Mesothelial cell of epicardium (in vitro differentiated cells): Measurements from ENCODE around the gene L3MBTL3. TPM values are rescaled to one million over a fixed set of nuclear protein-coding genes. Genes with fewer than 3 reads are reported as not detected.

Experiments
- DNase-seq, 2 experiments: peaks; one replicate each; pipeline ENCODE4 v3.0.0; 2021; ENCODE audit warnings: low spot score in 2 of 2; ENCODE audit not compliant: unreplicated experiment in 2 of 2
- H3K27ac Mint-ChIP-seq: 2 replicates; pipeline ENCODE4 v1.8.0; 2021; ENCODE audit warnings: mixed read lengths
- H3K27me3 Mint-ChIP-seq: 2 replicates; pipeline ENCODE4 v1.8.0; 2021; ENCODE audit warnings: low read depth, mixed read lengths
- H3K36me3 Mint-ChIP-seq: 2 replicates; pipeline ENCODE4 v1.8.0; 2021; ENCODE audit warnings: mixed read lengths
- H3K4me1 Mint-ChIP-seq: 2 replicates; pipeline ENCODE4 v1.8.0; 2021; ENCODE audit warnings: mixed read lengths
- H3K4me3 Mint-ChIP-seq: 2 replicates; pipeline ENCODE4 v1.8.0; 2021; ENCODE audit warnings: mild to moderate bottlenecking, moderate library complexity, mixed read lengths
- H3K9me3 Mint-ChIP-seq: 2 replicates; pipeline ENCODE4 v1.8.0; 2021; ENCODE audit warnings: mixed read lengths
- CTCF ChIP-seq: fragments of 200-600 bp; sonication (generic); IDR thresholded peaks from one replicate; pipeline ENCODE4 v1.5.0; 2021; ENCODE audit warnings: antibody characterized with exemption; ENCODE audit not compliant: unreplicated experiment
- total RNA-seq: library from RNA; stranded (reverse); gene quantifications from 3 replicates; pipeline ENCODE4 v1.2.1, GENCODE V29; 2021

L3MBTL3 gene
- total RNA-seq, 1 donor from 2014 or later = 35.8 TPM

- TF ChIP-seq CTCF = no peak
- Mint-ChIP-seq H3K9me3 (no peaks in the 10 kb centered on the region), H3K4me3 (no peak overlapping the region), H3K4me1 (peaks cover 10% of the 10 kb centered on the region), H3K27me3 (no peaks in the 10 kb centered on the region), H3K27ac (no peak overlapping the region), H3K36me3 (peaks cover 36% of the 10 kb centered on the region)
- no peak for DNase-seq
Observed at GRCh38 chr6:130047088-130047995, 29.0 kb downstream of the L3MBTL3 start.

GRCh38 chr6:130050230-130050629, 31.8 kb downstream of the L3MBTL3 start:
- Mint-ChIP-seq H3K27ac (no peak overlapping the region), H3K9me3 (no peaks in the 10 kb centered on the region), H3K4me3 (no peak overlapping the region)

GRCh38 chr6:130054725-130055124, 36.3 kb downstream of the L3MBTL3 start:
- no peak overlapping the region for H3K27ac Mint-ChIP-seq
- H3K27me3 Mint-ChIP-seq = no peaks in the 10 kb centered on the region
- no peaks in the 10 kb centered on the region for H3K4me1 Mint-ChIP-seq
- no peak for DNase-seq
- H3K9me3 Mint-ChIP-seq = no peaks in the 10 kb centered on the region
- no peak for TF ChIP-seq CTCF
- no peak overlapping the region for H3K4me3 Mint-ChIP-seq
- peaks cover 68% of the 10 kb centered on the region for H3K36me3 Mint-ChIP-seq

More at GRCh38 chr6:130050230-130050629, 31.8 kb downstream of the L3MBTL3 start:
- peaks cover 47% of the 10 kb centered on the region for H3K36me3 Mint-ChIP-seq
- no peaks in the 10 kb centered on the region for H3K27me3 Mint-ChIP-seq
- DNase-seq = no peak
- TF ChIP-seq CTCF = no peak
- H3K4me1 Mint-ChIP-seq = peaks cover 10% of the 10 kb centered on the region

DNA sequence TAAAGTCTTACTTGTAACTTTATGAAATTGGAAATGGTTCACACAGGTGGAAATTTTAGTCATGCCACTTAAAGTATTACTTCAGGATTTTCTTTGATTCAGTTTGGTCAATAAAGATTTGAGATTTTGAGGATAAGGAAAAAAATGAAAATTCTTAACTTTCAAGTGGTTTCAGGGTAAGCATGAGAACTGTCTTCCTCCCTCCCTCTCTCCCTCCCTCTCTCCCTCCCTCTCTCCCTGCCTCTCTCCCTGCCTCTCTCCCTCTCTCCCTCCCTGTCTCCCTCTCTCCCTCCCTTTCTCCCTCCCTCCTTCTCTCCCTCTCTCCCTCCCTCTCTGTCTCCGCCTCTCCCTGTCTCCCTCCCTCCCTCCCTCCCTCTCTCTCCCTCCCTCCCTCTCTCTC, 36.9 kb downstream of the L3MBTL3 start:
- no peak overlapping the region for H3K27ac Mint-ChIP-seq
- no peaks in the 10 kb centered on the region for H3K4me1 Mint-ChIP-seq
- no peak for DNase-seq
- H3K4me3 Mint-ChIP-seq = no peak overlapping the region
- no peaks in the 10 kb centered on the region for H3K9me3 Mint-ChIP-seq
- H3K27me3 Mint-ChIP-seq = no peaks in the 10 kb centered on the region
- peaks cover 64% of the 10 kb centered on the region for H3K36me3 Mint-ChIP-seq
- no peak for TF ChIP-seq CTCF

DNA sequence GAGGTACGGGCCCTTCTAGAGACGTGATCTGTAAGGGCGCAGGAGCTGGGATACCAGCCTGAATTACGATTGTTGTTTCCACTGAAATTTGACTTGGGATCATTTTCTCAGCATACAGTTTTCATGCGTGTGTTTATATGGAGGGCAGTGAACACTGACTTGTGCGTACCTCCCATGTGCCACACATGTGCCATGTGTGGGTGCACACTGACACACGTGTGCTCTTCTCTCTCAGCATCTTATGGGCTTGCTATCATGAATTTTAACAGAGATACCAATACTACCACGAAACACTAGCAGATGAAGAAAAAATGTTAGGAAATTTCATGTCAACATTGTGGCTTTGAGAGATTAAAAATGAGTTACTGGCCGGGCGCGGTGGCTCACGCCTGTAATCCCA, 39.1 kb downstream of the L3MBTL3 start:
- Mint-ChIP-seq H3K27ac (no peak overlapping the region), H3K9me3 (no peaks in the 10 kb centered on the region), H3K4me1 (no peaks in the 10 kb centered on the region), H3K36me3 (peaks cover 54% of the 10 kb centered on the region), H3K27me3 (no peaks in the 10 kb centered on the region), H3K4me3 (no peak overlapping the region)
- TF ChIP-seq CTCF = no peak
- no peak for DNase-seq
